Measurements from ENCODE around the gene GLB1L3.

DNA sequence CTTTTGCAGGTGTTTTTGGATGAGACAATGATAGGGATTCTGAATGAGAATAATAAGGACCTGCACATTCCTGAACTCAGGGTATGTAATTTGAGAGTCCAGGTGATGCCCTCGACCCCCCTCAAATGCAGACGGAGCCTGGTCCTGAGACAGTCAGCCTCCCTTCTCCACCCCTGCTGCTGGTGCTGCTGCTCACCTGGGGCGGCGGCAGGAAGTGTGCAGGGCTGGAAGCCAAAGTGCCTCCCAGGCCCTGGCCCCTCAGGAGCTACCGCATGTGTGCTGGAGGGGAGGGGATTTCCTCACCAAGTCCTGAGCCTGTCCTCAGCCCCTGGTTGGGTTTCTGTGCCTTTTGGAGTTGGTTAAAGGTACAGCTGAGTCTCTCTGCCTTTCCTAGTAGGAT is 36.6 kb downstream of the GLB1L3 start:
- TF ChIP-seq GATA3 (IDR thresholded peaks at IDR 0.05; ENCODE audit: low read depth, low read length), result no peak
- TF ChIP-seq GATA2 (IDR thresholded peaks at IDR 0.05; ENCODE audit: low read depth, low read length), result no peak
